C4-2B (cell line): ENCODE results near the gene ANGPTL8.

Experiments used
- ZFX ChIP-seq: fragments of 450-650 bp; IDR thresholded peaks from 2 replicates; pipeline ENCODE4 v1.6.1; 2017
- TF ChIP-seq, protein P1 (sequence below): fragments of 450-650 bp; conservative IDR thresholded peaks from 2 replicates; pipeline ENCODE4 v1.5.1; 2017; ENCODE audit warnings: mild to moderate bottlenecking

GRCh38 chr19:11214387-11214786 is 25.0 kb upstream of the ANGPTL8 start:
- TF ChIP-seq, protein P1, sequence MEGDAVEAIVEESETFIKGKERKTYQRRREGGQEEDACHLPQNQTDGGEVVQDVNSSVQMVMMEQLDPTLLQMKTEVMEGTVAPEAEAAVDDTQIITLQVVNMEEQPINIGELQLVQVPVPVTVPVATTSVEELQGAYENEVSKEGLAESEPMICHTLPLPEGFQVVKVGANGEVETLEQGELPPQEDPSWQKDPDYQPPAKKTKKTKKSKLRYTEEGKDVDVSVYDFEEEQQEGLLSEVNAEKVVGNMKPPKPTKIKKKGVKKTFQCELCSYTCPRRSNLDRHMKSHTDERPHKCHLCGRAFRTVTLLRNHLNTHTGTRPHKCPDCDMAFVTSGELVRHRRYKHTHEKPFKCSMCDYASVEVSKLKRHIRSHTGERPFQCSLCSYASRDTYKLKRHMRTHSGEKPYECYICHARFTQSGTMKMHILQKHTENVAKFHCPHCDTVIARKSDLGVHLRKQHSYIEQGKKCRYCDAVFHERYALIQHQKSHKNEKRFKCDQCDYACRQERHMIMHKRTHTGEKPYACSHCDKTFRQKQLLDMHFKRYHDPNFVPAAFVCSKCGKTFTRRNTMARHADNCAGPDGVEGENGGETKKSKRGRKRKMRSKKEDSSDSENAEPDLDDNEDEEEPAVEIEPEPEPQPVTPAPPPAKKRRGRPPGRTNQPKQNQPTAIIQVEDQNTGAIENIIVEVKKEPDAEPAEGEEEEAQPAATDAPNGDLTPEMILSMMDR: no peak
- no peak for TF ChIP-seq ZFX
